ENCODE results near the gene RSPH4A.
"Not testable (repeated sequence)": the region's sequence is repeated elsewhere in the genome, so short reads cannot be mapped to it uniquely, and the experiment has no call there.

The RSPH4A gene

DNA sequence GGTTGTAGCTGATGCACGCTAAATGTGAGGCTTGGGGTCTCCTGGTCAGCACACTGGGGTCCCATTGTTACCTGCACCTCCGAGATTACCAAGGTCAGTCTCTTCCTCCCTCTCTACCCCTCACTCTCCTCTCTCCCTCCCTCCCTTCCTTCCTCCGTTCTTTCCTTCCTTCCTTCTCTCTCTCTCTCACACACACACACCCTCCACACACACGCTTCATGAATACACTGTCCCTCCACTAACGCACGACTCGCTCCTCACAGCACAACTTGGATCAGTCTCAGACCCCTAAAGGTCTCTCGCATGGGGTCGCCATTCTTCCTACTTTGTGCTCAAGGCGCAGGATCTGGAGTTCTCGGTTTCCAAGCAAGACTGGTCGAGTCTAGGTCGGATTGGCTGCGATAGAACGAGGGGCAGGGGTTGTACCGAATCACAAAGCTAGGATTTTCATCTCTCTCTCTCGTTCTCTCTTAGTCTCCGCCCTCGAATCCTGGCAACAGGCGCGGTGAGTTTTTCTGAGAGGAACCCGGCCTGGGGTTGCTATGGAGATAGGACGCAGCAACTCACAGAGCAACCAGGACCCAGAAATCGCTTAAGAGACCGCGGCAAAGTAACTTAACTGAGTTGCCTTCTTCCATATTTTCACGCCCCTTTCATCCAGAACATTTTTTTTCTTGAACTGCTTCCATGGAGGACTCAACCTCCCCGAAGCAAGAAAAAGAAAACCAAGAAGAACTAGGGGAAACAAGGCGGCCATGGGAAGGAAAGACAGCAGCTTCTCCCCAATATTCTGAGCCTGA, at the start of gene RSPH4A:
Gene RSPH4A (plus strand): TSS at position 543 of the 800 bp plus-strand sequence. CDS start 145 bp downstream, at position 688.
- DNase-seq (ENCODE audit: low read depth): peak; percentile 97

DNA sequence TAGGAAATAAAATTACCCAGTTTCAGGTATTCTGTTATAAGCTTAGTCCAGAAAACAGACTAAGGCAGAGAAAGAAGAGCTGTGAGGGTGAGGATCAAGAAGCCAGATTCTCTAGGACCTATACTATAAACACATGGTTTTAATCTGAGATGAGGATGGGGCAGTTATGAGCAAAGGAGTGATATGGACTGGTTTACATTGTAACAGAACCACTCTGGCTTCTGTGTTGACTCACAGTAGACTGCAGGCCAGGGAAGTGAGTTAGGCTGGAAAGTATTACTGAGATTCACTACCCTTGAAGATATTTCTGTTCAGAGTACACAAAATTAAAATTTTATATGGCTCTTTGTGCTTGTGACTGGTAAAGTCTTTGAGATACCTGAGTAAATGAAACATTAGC, 48.2 kb upstream of the RSPH4A start:
- DNase-seq (ENCODE audit: low read depth): peak; percentile 46

DNA sequence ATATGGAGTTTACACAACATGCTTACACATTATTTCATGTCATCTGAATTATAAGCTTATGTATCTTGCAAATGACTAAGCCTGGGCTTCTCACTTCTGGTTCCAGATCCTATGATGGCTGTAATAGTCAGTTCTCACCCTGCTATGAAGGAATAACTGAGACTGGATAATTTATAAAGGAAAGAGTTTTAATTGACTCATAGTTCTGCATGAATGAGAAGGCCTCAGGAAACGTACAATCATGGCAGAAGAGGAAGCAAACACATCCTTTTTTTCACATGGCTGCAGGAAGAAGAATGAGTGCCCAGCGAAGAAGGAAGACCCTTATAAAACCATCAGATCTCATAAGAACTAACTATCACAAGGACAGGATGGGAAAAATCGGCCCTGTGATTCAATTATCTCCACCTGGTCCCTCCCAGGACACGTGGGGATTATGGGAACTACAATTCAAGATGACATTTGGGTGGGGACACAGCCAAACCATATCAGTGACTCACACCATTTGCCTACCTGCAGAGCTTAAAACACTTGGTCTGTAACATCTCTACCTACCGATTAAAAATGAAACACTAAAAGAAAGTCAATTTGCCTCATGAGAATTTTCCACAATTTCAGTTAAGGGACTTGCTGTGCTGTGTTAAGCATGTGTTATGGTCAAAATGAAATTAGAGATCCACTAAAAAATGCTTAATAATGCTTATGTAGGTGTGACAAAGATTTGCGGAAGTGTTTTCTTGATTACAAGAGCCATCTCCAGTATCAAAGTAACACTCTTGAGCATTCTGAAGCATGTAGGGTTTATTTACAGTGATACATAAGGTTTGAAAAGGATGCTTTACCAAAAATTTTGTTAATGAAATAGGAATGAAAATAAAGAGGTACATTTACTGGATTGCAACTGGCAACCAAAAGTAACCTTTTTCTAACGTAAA, 47.2 kb upstream of the RSPH4A start:
- no peak for DNase-seq (ENCODE audit: low read depth)

DNA sequence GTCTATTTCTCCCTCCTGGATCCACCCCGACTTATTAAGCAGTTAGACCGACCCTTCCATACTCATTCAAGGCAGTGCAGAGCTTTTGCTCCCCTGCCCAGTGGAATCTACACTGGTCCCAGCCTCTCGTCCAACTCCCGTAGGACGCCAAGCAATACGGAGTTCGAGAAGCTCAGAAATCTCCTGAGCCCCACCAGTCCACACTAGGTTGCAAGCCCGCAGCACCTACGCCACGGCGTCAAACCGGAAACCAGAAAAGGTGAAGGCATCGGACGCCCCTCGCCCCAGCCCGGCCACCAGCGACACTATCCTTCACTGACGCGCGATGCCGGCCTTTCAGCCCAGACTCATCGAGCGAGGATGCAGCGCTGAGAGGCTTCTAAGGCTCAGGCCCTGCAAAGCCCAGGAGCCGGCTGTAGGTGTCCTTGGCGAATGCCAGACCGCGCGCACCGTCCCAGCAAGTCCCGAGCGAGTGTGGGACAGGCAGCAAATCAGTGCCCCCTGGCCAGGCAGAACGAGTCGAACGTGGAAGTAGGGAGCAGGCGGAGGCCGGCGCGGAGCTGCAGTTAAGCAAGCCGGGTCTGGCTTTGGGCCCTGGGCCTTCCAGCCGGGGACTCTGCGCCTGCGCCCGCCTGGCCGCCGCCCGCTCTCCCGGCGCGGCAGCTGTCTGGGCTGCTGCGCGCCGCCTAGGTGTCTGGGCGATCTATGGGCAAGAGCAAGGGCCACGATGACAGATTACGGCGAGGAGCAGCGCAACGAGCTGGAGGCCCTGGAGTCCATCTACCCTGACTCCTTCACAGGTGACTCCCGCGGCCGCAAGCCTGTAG, 45.2 kb upstream of the RSPH4A start, which contains the start of gene RWDD1:
Gene RWDD1 (plus strand): TSS at position 649 of the 827 bp plus-strand sequence. CDS start 79 bp downstream, at position 728.
- peak; percentile 100 for DNase-seq (ENCODE audit: low read depth)

DNA sequence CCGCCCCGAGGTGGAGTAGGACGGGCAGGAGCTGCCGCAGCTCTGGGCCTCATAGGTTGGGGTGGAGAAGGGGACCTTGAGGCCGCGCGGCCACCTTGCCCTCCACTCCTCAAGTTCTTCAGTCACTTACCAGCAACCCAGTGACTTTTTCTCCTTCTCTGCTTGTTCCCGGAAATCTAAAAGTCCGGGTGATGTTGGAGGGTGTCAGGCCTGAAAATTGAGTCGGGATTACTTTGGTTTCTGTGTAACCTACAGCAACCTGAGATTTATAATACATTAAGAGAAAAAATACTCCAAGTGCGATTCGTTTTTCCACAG, 44.6 kb upstream of the RSPH4A start:
- DNase-seq (ENCODE audit: low read depth): no peak

DNA sequence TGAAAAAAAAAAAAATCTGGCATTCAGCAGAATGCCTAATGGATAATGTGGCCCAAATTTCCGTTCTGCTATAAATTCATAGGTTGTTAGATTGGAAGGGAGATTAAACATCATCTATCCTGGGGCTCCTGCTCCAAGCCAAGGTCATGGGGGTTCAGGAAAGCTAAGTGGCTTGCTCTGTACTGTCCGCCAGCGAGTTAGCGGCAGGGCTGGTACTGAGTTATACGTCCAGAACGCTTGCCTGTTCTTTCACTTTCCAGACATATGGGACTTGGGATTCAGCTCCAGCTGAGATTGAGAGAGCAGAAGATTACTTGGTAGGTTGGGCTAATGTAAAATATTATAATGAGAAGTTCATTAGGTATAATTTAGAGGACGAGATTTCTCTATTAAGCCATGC, 44.1 kb upstream of the RSPH4A start:
- DNase-seq (ENCODE audit: low read depth): peak; percentile 67

DNA sequence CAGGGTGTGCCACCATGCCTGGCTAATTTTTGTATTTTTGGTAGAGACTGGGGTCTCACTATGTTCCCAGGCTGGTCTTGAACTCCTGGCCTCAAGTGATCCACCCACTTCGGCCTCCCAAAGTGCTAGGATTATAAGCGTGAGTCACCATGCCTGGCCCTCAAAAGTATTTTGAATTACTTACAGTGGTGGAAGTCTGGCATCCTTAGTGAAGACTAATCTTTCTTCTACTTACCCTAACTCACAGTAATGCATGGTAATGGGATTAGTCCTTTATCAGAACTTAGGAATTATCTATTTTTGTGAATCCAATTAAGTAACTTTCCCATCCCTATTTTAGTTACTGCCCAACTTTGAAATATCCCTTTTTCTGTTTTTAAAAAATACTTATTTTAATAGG, 41.1 kb upstream of the RSPH4A start:
- peak; percentile 34 for DNase-seq (ENCODE audit: low read depth)

DNA sequence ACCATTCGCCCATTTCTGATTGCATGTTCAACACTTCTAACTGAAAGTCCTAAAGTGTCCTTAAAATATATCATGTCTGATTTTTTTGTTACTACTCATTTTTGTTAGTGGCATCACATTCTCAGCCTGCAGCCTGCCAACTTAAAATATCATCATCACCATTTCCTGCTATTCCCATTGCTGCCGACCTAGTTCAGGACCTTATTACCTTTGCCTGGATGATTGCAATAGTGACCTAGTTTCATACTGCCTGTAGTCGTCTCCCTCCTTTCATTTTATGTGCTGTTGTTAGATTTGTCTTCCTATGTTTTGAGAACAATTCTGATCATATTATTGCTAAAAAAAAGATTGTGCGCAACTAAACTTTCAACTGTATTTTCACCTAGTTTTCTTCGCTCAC, 38.8 kb upstream of the RSPH4A start:
- DNase-seq (ENCODE audit: low read depth): no peak

DNA sequence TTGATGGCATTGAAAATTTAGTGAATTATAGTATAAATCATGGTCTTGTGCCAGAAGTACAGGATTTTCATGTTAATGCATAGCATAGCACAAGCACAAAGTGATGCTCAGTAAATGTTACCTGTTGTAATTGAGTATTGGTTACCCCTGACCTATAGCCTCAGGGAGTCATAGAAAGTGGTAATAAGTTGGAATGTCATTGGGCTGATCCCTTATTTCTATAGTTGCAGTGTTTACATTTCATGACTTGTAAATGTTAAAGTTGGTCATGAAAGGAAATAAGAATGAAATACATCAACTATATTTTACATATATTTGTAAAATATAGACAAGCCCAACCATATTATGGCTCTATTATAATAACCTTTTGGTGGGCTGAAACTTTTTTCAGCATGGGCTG, 37.9 kb upstream of the RSPH4A start:
- DNase-seq (ENCODE audit: low read depth): no peak

DNA sequence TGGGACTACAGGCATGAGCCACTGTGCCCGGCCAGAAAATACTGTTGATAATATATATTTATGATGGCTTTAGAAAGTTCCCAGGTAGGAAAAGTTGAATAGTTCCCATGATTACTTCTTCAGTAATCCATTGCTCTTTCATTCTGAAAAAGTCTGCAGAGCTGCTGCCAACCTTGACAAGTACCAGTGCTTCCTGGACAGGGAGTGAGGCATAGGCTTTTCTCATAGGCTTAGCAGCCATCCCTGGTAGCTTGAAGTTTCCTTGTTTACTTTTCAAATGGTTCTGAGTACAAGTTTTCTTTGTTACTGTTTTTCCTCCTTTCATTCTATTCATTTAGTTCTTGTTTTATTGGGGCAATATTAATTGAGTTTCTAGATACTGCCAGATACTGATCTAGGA, 37.1 kb upstream of the RSPH4A start:
- DNase-seq (ENCODE audit: low read depth): peak; percentile 24

DNA sequence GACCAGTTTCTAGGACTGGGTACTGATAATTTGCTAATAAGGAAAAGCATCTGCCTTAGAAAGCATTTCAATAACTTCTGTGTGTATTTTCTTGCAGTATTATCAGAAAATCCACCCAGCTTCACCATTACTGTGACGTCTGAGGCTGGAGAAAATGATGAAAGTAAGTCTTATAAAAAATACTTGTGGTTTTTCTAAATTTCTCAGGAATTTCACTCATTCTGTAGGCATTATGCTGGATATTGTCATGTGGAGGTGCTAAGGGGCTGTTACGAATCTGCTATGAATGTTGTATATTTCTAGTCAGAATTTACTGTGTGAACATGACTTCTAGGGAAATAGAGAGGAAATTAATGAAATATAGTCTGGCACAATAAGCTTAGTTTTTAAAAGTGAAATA, 36.1 kb upstream of the RSPH4A start:
- DNase-seq (ENCODE audit: low read depth): peak; percentile 86

DNA sequence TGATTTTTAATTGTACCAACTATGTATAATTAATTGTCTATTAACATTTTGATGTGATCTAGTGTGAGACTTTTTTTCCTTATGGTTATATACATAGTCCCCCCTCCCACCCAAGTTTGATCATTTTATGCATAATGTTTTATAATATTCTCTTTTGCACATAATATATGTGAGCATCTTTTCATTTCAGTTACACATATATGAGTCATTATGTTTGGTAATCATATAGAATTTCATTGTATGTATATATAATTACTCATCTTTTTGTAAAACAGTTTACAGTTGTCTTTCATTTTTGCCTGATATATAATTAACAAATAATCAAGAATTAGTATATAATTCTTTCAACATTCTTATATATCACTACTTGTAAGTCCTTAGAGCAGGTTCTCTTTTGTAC, 30.0 kb upstream of the RSPH4A start:
- no peak for DNase-seq (ENCODE audit: low read depth)

DNA sequence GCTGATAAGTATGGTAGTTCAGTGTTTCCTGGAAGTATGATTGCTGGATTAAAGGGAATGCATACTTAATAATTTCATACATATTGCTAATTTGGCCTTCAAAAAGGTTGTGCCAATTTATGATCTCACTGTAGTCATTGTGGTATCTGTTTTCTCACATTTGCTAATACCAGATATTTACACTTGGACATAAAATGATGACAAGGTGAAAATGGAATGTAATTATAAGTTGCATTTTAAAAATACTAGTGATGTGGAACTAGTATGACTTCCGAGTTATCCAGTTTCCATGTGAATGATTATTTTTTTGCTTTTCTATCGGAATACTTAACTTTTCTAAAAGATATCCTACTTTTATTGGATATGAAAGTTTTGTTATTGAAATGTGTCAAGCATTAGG, 29.5 kb upstream of the RSPH4A start:
- DNase-seq (ENCODE audit: low read depth): no peak

DNA sequence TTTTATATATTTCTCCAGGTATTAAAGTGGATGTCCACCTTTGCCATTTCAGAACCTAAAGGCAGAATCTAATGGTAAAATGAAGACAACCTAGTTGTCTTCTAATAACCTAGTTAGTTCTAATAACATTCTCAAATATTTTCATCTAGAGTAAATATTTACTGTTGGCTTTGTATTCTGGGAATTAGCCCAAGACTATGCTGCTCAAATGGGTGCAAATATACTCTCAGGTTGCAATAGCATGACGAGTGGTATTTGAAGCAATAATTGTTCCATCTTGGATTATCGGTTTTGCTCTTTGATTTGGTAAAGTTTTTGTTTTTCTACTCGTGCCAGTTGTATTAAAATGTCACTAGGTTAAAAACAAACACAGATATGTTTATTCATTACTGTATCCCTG, 21.0 kb upstream of the RSPH4A start:
- DNase-seq (ENCODE audit: low read depth): no peak

DNA sequence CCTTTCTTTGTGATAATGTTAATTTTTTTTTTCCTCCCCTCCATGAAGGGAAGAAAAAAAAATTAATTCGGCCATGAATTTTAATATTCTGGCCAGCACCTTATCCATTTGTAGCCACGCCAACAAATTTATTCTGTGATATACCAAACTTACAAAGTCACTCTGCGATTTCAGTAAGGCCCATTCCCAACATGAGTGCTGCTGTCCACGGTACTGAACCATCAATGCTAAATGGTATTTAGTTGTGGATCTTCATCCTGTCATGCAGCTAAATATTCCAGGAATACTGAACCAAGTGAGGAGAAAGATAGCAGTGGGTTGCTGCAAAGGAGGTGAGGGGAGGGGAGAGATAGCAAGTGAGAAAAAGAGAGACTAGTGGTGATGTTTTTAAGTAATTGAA, 19.5 kb upstream of the RSPH4A start:
- peak; percentile 15 for DNase-seq (ENCODE audit: low read depth)

DNA sequence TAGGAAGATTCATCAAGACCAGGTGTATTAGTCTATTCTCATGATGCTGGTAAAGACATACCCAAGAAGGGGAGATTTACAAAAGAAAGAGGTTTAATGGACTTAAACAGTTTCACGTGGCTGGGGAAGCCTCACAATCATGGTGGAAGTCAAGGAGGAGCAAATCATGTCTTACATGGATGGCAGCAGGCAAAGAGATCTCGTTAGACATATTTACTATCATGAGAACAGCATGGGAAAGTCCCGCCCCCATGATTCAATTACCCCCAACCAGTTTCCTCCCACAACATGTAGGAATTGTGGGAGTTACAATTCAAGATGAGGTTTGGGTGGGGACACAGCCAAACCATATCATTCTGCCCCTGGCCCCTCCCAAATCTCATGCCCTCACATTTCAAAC, 12.4 kb upstream of the RSPH4A start:
- not testable (repeated sequence) for DNase-seq (ENCODE audit: low read depth)

DNA sequence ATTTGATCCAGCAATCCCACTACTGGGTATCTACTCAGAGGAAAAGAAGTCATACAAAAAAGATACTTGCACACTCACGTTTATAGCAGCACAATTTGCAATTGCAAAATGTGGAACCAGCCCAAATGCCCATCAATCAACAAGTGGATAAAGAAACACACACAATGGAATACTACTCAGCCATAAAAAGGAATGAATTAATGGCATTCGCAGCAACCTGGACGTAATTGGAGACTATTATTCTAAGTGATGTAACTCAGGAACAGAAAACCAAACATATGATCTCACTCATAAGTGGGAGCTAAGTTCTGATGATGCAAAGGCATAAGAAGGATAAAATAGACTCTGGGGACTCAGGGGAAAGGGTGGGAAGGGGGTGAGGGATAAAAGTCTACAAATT, 11.4 kb upstream of the RSPH4A start:
- DNase-seq (ENCODE audit: low read depth): not testable (repeated sequence)

DNA sequence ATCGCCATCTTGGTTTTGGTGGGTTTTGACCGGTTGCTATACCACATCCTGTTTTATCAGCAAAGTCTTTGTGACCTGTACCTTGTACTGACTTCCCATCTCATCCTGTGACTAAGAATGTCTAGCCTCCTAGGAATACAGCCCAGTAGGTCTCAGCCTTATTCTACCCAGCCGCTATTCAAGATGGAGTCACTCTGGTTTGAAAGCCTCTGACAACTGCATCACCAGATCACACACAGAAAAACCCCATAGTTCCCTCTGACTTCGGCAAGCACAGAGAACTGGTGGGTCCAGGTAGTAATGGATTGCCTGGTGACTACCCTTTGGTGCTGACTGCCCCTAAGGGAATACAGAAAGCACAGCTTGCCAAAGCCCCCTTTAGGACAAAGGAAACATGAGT, 10.3 kb upstream of the RSPH4A start:
- no peak for DNase-seq (ENCODE audit: low read depth)

DNA sequence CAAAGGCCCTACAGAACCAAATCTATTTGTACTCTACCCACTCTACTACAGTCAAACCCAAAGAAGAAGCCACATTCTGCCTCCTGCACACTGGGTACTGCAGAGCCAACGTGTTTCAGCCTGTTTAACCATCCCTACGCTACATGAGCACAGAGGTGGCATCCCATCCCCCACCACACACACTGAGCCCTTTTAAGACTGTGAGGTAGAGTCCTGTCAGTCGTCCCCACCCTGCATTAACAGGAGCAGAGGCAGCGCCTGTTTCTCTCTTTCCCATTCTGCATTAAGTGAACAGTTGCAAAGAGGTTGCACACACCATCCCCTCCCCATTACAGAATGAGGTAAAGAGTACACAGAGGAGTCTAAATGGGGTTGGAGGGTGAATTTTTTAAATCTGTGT, 5.2 kb upstream of the RSPH4A start:
- DNase-seq (ENCODE audit: low read depth): no peak

DNA sequence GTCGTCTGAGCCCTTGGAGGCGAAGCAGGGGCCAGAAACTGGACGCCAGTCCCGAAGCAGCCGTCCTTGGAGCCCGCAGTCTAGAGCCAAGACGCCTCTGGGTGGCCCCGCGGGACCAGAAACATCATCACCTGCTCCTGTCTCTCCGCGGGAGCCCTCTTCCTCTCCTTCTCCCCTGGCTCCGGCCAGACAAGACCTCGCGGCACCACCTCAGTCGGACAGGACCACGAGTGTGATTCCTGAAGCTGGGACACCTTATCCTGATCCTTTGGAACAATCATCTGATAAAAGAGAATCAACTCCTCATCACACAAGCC, 416 bp downstream of the RSPH4A start:
- no peak for DNase-seq (ENCODE audit: low read depth)

DNA sequence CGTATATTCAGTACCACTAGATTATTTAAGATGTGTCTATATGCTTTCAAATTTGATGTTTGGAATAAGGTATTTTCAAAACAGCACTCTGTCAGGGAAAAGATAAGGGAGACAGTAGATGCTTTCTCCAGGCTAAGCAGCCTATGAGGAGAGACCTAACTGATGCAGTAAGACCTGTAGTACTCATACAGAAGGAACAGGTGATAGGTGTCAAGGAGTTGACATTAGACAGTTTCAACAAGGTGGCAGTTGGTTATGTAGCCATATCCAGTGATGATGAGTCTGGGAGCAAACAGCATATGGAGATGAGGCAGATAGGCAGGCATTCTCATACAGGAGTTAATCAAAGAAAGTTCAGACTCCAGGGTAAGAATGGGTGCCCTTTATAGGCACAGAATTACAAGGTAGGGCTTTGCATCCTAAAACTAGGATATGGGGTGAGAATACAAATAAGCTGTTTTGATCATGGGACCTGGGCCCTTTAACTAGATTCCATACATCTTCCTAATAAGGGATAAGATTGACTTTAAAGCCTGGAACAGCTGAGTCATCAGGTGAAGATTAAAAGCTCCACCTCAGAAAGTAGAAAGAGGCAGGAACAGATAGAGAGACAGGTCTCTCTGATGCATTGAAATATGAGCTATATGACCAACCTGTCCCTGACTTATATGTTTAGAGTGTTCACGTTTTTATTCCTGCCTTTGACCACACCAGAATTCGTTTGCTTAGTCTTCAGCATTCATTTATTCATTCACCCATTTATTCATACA, 7.9 kb downstream of the RSPH4A start:
- peak; percentile 28 for DNase-seq (ENCODE audit: low read depth)

DNA sequence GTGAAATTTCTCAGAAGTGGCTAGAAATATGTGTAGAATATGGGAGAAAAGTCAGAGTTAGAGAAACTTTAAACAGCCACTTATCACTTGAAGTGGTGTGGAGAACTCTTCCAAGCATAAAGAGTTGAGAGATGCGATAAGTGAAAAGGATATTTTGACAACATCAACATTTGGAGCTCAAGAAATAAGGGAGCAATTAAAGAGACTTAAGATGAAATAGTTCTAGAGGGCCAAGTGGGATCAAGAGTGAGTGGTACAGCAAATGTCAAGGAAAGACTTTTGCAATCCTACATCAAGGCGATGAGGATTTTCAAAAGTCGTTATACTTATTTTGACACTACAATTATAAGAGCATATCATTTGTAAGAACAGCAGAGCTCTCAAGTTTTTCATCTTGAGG, 9.6 kb downstream of the RSPH4A start:
- no peak for DNase-seq (ENCODE audit: low read depth)
